GM18909 (cell line): ENCODE measurements around the gene KDM2B.
A peak's percentile ranks its signal among the peaks of the same experiment; 100 is the strongest.
"Not testable (repeated sequence)": the region's sequence is repeated elsewhere in the genome, so short reads cannot be mapped to it uniquely, and the experiment has no call there.

Experiments
- ATAC-seq: cut with Tn5 transposase; IDR thresholded peaks from one replicate; pipeline ENCODE4 v1.9.1; 2021; ENCODE audit warnings: mild to moderate bottlenecking; ENCODE audit not compliant: unreplicated experiment, poor library complexity

Gene KDM2B

GRCh38 chr12:121590476-121591143 is 9.8 kb upstream of the KDM2B start:
- peak; percentile 54 for ATAC-seq

- not testable (repeated sequence) for ATAC-seq
These were observed 4.1 kb upstream of the KDM2B start for GRCh38 chr12:121584885-121585284.

- ATAC-seq: not testable (repeated sequence)
These were observed 2.5 kb upstream of the KDM2B start for GRCh38 chr12:121583334-121583661.

- no peak for ATAC-seq
These were observed 1.9 kb upstream of the KDM2B start for GRCh38 chr12:121582583-121583333.

GRCh38 chr12:121581686-121582429 is 1.0 kb upstream of the KDM2B start:
- ATAC-seq: no peak

GRCh38 chr12:121579981-121580868 is 598 bp downstream of the KDM2B start:
- no peak for ATAC-seq

- ATAC-seq: no peak
These were observed 1.5 kb downstream of the KDM2B start for GRCh38 chr12:121579190-121579791.

- ATAC-seq: no peak
These were observed 2.3 kb downstream of the KDM2B start for GRCh38 chr12:121578230-121579189.

- ATAC-seq: no peak
These were observed 3.2 kb downstream of the KDM2B start for GRCh38 chr12:121577443-121578180.

GRCh38 chr12:121576851-121577391 is 3.9 kb downstream of the KDM2B start:
- no peak for ATAC-seq

- ATAC-seq: no peak
These were observed 4.7 kb downstream of the KDM2B start for GRCh38 chr12:121575952-121576625.

- ATAC-seq: no peak
These were observed 5.8 kb downstream of the KDM2B start for GRCh38 chr12:121575051-121575450.

GRCh38 chr12:121574025-121574424 is 6.8 kb downstream of the KDM2B start:
- ATAC-seq: no peak

GRCh38 chr12:121571920-121572319 is 8.9 kb downstream of the KDM2B start:
- ATAC-seq: no peak

GRCh38 chr12:121570467-121571283 is 10.1 kb downstream of the KDM2B start:
- no peak for ATAC-seq

GRCh38 chr12:121568971-121569751 is 11.7 kb downstream of the KDM2B start:
- ATAC-seq: no peak
